Panc1 (cell line): Measurements from ENCODE around the gene NCOR2. TPM values are rescaled to one million over a fixed set of nuclear protein-coding genes. Genes with fewer than 3 reads are reported as not detected.

Source experiments
- ATAC-seq: fragments of 200-7000 bp; cut with Tn5 transposase; 2 replicates; pipeline ENCODE4 v1.9.1; 2020; ENCODE audit warnings: mild to moderate bottlenecking, moderate library complexity
- BruUV-seq: library from RNA; stranded (reverse); fragments of 400-500 nt; replicated peaks from 2 replicates; lab custom pipeline; 2021; lab: Mats Ljungman, UMichigan
- CTCF ChIA-PET: fragments of 300-600 bp; sonication (Branson Sonifier 250); formaldehyde crosslinking; loops from one replicate; lab custom pipeline; 2022; ENCODE audit warnings: antibody characterized with exemption; lab: Charles Lee
- POLR2A ChIA-PET: fragments of 300-600 bp; sonication (Branson Sonifier 250); formaldehyde crosslinking; loops from one replicate; lab custom pipeline; 2022; ENCODE audit warnings: antibody characterized with exemption; lab: Charles Lee
- DNase-seq: peaks from one replicate; pipeline ENCODE4 v3.0.0-alpha.2; 2010; ENCODE audit warnings: low read depth, low spot score
- H3K27ac ChIP-seq: 2 replicates; pipeline ENCODE4 v1.5.1; 2011; ENCODE audit warnings: mild to moderate bottlenecking, low read length, inconsistent platforms
- H3K27me3 ChIP-seq: fragments of 200-500 bp; sonication (Bioruptor generic); 2 replicates; pipeline ENCODE4 v1.6.0; 2014; ENCODE audit warnings: low read length, inconsistent platforms; ENCODE audit not compliant: control insufficient read depth, insufficient read depth
- H3K36me3 ChIP-seq: fragments of 200-500 bp; sonication (Bioruptor generic); 2 replicates; pipeline ENCODE4 v1.5.1; 2014; ENCODE audit warnings: inconsistent platforms, mild to moderate bottlenecking, low read length, moderate library complexity; ENCODE audit not compliant: control insufficient read depth, insufficient read depth
- H3K4me1 ChIP-seq: 2 replicates; pipeline ENCODE4 v1.5.1; 2011; ENCODE audit warnings: inconsistent platforms, mild to moderate bottlenecking, low read length, moderate library complexity; ENCODE audit not compliant: control insufficient read depth, insufficient read depth
- H3K4me3 ChIP-seq, 2 experiments: 2 replicates each; pipeline ENCODE4 v1.5.1; 2011 to 2012; ENCODE audit warnings: low read depth in 2 of 2, low read length in 2 of 2, mild to moderate bottlenecking in 2 of 2, inconsistent platforms in 1 of 2, moderate library complexity in 1 of 2
- H3K9me3 ChIP-seq: fragments of 200-500 bp; sonication (Bioruptor generic); 2 replicates; pipeline ENCODE4 v1.5.1; 2014; ENCODE audit warnings: low read depth, mild to moderate bottlenecking, inconsistent platforms, low read length, moderate library complexity; ENCODE audit not compliant: control insufficient read depth, insufficient read depth
- CTCF ChIP-seq: fragments of 450-650 bp; IDR thresholded peaks from 2 replicates; pipeline ENCODE4 v1.5.1; 2017; ENCODE audit warnings: mild to moderate bottlenecking
- POLR2AphosphoS5 ChIP-seq: IDR thresholded peaks from 2 replicates; pipeline ENCODE4 v1.6.1; 2012; ENCODE audit warnings: mild to moderate bottlenecking, low read depth, low read length, moderate library complexity
- REST ChIP-seq, 2 experiments: IDR thresholded peaks; 2 replicates each; pipeline ENCODE4 v1.6.1; 2011 to 2012; ENCODE audit warnings: low read depth in 2 of 2, control low read depth in 1 of 2, low read length in 1 of 2, mild to moderate bottlenecking in 1 of 2, moderate library complexity in 1 of 2; ENCODE audit not compliant: insufficient read depth in 1 of 2
- SIN3A ChIP-seq: IDR thresholded peaks from 2 replicates; pipeline ENCODE4 v1.6.1; 2012; ENCODE audit warnings: low read depth, mild to moderate bottlenecking, low read length, moderate library complexity, borderline replicate concordance; ENCODE audit not compliant: insufficient read depth
- TCF7L2 ChIP-seq: IDR thresholded peaks from 2 replicates; pipeline ENCODE4 v1.6.1; 2011; ENCODE audit warnings: mild to moderate bottlenecking, low read depth, low read length, inconsistent platforms
- in situ Hi-C: cut with HindIII; loops from 2 replicates; pipeline ENCODE4 v1.10.0; 2016; ENCODE audit warnings: low sequenced_read_pairs, low pct_unique_long_range_greater_than_20kb
- intact Hi-C: fragments of 100-400 bp; cut with micrococcal nuclease; formaldehyde crosslinking; loops from one replicate; pipeline ENCODE4 v1.10.0; 2022; ENCODE audit not compliant: unreplicated experiment
- total RNA-seq: library from RNA; stranded (reverse); gene quantifications from one replicate; pipeline ENCODE4 v1.2.1, GENCODE V29; 2021; ENCODE audit not compliant: unreplicated experiment

The NCOR2 gene
- total RNA-seq, 1 experiment from 2014 or later = 461 TPM

GRCh38 chr12:124603831-124604251 is 36.4 kb upstream of the NCOR2 start:
- no peak overlapping the region for H3K4me3 ChIP-seq
- ATAC-seq (no peak), DNase-seq (no peak)
- ChIA-PET POLR2A (no interaction called here), CTCF (no interaction called here)
- TF ChIP-seq POLR2AphosphoS5 = no peak
- TF ChIP-seq REST (IDR thresholded peaks at IDR 0.05; ENCODE audit: insufficient read depth in 1 of 2, low read depth in 2 of 2, low read length in 1 of 2) = no peak
- TF ChIP-seq SIN3A = no peak
- no peak for TF ChIP-seq CTCF
- no peak for TF ChIP-seq TCF7L2
- intact Hi-C loops (no loop called here), in situ Hi-C loops (no loop called here)
- H3K27ac ChIP-seq = no peak overlapping the region
- H3K9me3 ChIP-seq = no peaks in the 10 kb centered on the region
- peaks cover 7% of the 10 kb centered on the region for H3K4me1 ChIP-seq
- H3K36me3 ChIP-seq = no peaks in the 10 kb centered on the region
- H3K27me3 ChIP-seq = no peaks in the 10 kb centered on the region
- no TSS peak for BruUV-seq

GRCh38 chr12:124603100-124603541 is 35.7 kb upstream of the NCOR2 start:
- H3K4me3 ChIP-seq = no peak overlapping the region
- intact Hi-C loops (no loop called here), in situ Hi-C loops (no loop called here)
- ChIA-PET CTCF (no interaction called here), POLR2A (no interaction called here)
- H3K27ac ChIP-seq = no peak overlapping the region
- TF ChIP-seq REST (IDR thresholded peaks at IDR 0.05; ENCODE audit: insufficient read depth in 1 of 2, low read depth in 2 of 2, low read length in 1 of 2) = no peak
- TF ChIP-seq TCF7L2 = no peak
- TF ChIP-seq SIN3A = no peak
- no peak for TF ChIP-seq CTCF
- TF ChIP-seq POLR2AphosphoS5 = no peak
- H3K4me1 ChIP-seq = peaks cover 3% of the 10 kb centered on the region
- no TSS peak for BruUV-seq
- ATAC-seq (0 out of 2 replicates have a peak, but pooled peaks have one; percentile 25), DNase-seq (no peak)
- H3K9me3 ChIP-seq = no peaks in the 10 kb centered on the region
- no peaks in the 10 kb centered on the region for H3K27me3 ChIP-seq
- H3K36me3 ChIP-seq = no peaks in the 10 kb centered on the region
